Sigmoid colon (tissue), 4 donors: ENCODE measurements around the gene CUL7.

Source experiments
- EP300 ChIP-seq, 4 donors: sonication (generic); formaldehyde crosslinking; IDR thresholded peaks; one replicate each; pipeline ENCODE4 v1.6.1; 2017; ENCODE audit warnings: antibody characterized with exemption in 4 of 4
- POLR2A ChIP-seq, 2 donors: fragments of 450-650 bp; IDR thresholded peaks; one replicate each; pipeline ENCODE4 v1.6.1; 2016; ENCODE audit warnings: antibody characterized with exemption in 2 of 2, mild to moderate bottlenecking in 2 of 2, moderate library complexity in 2 of 2
- POLR2AphosphoS5 ChIP-seq, 4 donors: sonication (generic); formaldehyde crosslinking; IDR thresholded peaks; one replicate each; pipeline ENCODE4 v1.6.1; 2017; ENCODE audit warnings: antibody characterized with exemption in 4 of 4
- TF ChIP-seq, protein P1 (sequence below), 4 experiments: fragments of 450-650 bp in 3 of 4; fragments of 200-600 bp in 1 of 4; IDR thresholded peaks; one replicate each; pipeline ENCODE4 v1.5.1; 2016 to 2019; ENCODE audit warnings: antibody characterized with exemption in 4 of 4, mild to moderate bottlenecking in 3 of 4, moderate library complexity in 2 of 4

DNA sequence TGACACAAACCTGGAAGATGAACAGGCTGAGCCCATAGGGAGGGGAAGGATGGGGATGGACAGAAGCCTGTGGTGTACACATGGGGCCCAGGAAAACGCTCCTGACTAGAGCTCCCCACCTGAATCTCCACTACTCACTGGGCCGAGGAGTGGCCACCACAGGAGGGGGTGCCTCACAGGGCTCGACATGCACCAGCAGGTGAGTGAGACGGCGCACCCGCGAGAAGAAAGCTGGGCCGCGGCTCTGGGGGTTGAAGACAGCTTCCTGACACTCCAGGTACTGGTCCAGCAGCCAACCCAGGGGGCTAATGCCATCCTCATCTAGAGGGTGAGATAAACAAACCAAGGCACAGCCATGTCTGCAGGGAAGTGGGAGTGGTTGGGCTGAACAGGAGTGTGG is 10.3 kb downstream of the CUL7 start:
- TF ChIP-seq, protein P1, sequence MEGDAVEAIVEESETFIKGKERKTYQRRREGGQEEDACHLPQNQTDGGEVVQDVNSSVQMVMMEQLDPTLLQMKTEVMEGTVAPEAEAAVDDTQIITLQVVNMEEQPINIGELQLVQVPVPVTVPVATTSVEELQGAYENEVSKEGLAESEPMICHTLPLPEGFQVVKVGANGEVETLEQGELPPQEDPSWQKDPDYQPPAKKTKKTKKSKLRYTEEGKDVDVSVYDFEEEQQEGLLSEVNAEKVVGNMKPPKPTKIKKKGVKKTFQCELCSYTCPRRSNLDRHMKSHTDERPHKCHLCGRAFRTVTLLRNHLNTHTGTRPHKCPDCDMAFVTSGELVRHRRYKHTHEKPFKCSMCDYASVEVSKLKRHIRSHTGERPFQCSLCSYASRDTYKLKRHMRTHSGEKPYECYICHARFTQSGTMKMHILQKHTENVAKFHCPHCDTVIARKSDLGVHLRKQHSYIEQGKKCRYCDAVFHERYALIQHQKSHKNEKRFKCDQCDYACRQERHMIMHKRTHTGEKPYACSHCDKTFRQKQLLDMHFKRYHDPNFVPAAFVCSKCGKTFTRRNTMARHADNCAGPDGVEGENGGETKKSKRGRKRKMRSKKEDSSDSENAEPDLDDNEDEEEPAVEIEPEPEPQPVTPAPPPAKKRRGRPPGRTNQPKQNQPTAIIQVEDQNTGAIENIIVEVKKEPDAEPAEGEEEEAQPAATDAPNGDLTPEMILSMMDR (IDR thresholded peaks at IDR 0.05), result no peak
- TF ChIP-seq POLR2A (IDR thresholded peaks at IDR 0.05) (no peak), POLR2AphosphoS5 (IDR thresholded peaks at IDR 0.05) (no peak), EP300 (IDR thresholded peaks at IDR 0.05) (no peak)
